ENCODE data around the gene OTOG.

The OTOG gene

DNA sequence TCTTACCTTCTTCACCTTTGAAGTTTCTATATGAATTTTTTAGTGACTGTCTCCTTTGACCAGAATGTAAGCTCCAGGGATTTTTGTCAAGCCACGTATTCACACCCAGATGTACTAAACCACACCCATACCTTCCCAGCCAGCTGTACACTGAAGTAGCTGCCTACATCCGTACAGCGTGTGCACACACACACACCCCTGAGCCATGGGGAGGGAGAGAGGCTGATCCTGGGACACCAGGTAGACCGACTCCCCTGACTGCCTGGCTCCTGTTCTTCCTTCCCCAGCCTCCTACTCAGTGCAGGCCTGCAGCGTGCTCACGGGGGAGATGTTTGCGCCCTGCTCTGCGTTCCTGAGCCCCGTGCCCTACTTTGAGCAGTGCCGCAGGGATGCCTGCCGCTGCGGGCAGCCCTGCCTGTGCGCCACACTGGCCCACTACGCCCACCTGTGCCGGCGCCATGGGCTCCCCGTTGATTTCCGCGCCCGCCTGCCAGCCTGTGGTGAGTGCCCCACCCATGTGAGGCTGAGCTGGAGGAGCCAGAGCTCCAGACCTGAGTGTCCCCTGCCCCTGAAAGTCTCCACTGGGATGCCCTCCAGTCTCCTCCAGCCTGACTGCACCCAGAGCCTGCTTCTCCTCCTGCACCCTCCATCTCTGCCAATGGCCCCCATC, 25.9 kb downstream of the OTOG start:
- H3K36me3 ChIP-seq (ENCODE audit: control insufficient read depth, insufficient read depth, low read length): no peaks in the 10 kb centered on the region
- no peaks in the 10 kb centered on the region for H3K27me3 ChIP-seq (ENCODE audit: control insufficient read depth, insufficient read depth, low read length)
- no peak overlapping the region for H3K9ac ChIP-seq (ENCODE audit: low read length)
- H3K4me1 ChIP-seq (ENCODE audit: control insufficient read depth, insufficient read depth, low read length): no peaks in the 10 kb centered on the region
- no peak overlapping the region for H3K4me3 ChIP-seq (ENCODE audit: low read length)
- no peak overlapping the region for H3K27ac ChIP-seq (ENCODE audit: low read depth, low read length)

DNA sequence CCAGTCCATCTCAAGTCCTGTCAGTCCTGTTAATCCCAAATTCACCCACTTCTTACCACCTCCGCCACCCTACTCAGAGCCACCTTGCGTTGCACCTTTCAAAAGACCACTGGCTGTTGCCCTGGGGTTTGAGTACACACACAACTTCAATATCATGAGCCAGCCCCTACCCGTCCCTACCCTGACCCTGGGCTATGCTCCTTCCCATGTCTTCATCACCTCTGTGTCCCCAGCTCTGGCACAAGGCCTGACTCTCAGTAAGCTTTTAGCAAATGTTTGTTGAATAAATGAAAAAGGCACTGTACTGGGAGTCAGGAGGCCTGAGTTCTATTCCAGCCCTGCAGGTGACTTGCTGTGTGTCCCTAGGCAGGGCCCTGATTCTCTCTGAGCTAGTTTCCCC, 26.5 kb downstream of the OTOG start:
- H3K9ac ChIP-seq (ENCODE audit: low read length): no peak overlapping the region
- H3K4me1 ChIP-seq (ENCODE audit: control insufficient read depth, insufficient read depth, low read length): no peaks in the 10 kb centered on the region
- no peaks in the 10 kb centered on the region for H3K36me3 ChIP-seq (ENCODE audit: control insufficient read depth, insufficient read depth, low read length)
- H3K27me3 ChIP-seq (ENCODE audit: control insufficient read depth, insufficient read depth, low read length): no peaks in the 10 kb centered on the region
- H3K27ac ChIP-seq (ENCODE audit: low read depth, low read length): no peak overlapping the region
- H3K4me3 ChIP-seq (ENCODE audit: low read length): no peak overlapping the region

DNA sequence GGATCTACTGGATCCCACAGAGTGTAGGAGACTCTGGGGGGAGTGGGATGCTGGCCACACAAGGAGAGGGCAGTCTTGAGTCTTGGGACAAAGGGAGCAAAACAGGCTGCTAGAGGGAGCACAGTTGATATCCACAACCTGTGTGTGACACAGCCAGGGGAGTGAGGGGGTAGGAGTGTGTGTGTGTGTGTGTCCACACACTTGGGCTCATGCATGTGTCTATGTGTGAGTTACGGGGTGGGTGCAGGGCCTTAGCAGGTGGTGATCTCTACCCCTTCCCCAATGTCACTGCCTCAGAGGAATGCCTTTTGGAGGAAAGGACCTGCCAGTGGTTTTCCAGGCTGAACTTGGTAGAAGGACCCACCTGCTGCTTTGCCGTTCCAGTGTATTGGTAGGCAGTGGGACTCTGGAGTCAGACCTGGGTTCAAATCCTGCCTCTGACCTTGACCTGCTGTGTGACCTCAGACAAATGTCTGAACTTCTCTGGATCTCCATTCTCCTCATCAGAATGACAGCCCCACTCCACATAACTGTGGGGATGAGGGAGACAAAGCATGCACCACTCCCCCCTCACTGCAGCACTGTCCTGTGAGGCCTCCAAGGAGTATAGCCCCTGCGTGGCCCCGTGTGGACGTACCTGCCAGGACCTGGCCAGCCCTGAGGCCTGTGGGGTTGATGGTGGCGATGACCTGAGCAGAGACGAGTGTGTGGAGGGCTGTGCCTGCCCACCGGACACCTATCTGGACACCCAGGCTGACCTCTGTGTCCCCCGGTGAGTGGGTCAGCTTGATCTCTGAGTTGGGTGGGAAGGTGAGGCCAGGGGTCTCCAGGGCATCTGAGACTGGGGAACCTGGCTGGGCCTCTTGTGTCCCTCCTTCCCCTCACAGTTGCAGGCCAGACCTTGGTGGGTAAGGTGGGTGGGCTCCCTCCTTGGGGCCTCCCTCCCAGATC, 27.4 kb downstream of the OTOG start:
- Histone ChIP-seq H3K27ac (ENCODE audit: low read depth, low read length) (no peak overlapping the region), H3K4me1 (ENCODE audit: control insufficient read depth, insufficient read depth, low read length) (no peaks in the 10 kb centered on the region), H3K36me3 (ENCODE audit: control insufficient read depth, insufficient read depth, low read length) (no peaks in the 10 kb centered on the region), H3K27me3 (ENCODE audit: control insufficient read depth, insufficient read depth, low read length) (no peaks in the 10 kb centered on the region), H3K4me3 (ENCODE audit: low read length) (no peak overlapping the region), H3K9ac (ENCODE audit: low read length) (no peak overlapping the region)

DNA sequence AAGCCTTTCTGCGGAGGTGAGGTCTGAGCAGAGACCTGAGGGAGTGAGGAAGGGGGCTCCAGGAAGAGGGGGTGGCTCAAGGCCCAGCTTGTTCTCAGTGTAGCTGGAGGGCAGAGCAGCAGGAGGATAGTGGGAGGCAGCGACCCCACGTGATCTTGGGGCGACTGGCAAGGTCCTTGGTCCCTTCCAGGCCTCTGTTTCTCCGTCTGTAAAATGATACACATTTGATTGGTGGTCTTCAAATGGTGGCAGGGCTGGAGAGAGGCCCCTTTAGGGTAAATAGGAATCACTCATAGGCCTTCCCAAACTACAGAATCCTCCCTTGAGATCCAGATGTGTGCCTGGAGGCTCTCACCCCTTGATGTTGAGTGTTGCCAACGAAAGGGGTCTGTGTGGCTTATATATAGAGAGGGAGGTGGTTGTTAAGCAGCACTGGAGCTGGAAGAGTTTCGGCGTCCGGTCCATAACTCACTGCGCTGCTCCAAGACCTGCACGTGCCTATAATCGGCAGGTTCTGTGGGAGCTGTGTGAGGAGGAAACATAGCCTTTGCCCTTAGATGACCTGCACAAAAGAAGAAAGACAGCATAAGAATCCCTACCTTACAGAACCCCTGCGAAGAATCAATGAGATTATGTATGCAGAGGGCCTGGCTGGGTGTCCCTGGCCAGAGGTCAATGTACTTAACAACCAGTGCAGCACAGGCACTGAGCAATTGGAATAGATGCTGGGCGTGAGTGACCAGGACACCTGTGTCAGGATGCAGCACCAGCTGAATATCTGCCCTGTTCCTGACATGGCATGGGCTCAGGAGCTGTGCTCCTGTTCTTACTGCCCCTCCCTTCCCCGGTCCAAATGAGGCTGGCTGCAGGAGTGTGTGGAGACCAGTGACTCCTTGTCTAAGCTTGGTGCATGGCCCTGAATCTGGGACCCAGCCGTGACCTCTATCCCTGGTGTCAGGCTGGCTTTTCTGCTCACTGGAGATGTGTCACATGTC, 28.7 kb downstream of the OTOG start:
- no peaks in the 10 kb centered on the region for H3K27me3 ChIP-seq (ENCODE audit: control insufficient read depth, insufficient read depth, low read length)
- H3K4me1 ChIP-seq (ENCODE audit: control insufficient read depth, insufficient read depth, low read length): no peaks in the 10 kb centered on the region
- H3K4me3 ChIP-seq (ENCODE audit: low read length): no peak overlapping the region
- H3K9ac ChIP-seq (ENCODE audit: low read length): no peak overlapping the region
- H3K27ac ChIP-seq (ENCODE audit: low read depth, low read length): no peak overlapping the region
- H3K36me3 ChIP-seq (ENCODE audit: control insufficient read depth, insufficient read depth, low read length): no peaks in the 10 kb centered on the region

DNA sequence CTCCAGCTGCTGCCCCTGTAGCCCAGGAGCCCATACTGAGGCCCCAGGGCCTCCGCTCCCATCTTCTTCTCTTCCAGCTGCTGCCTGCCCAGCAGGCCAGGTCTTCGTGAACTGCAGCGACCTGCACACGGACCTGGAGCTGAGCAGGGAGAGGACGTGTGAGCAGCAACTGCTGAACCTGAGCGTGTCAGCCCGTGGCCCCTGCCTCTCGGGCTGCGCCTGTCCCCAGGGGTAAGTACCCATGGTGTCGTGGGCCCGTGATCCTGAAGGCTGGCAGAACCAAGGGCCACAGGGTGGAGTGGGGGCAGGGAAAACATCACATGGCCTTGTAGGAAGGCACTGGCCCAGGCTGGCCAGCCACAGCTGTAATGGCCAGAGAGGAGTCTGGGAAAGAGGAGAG, 31.2 kb downstream of the OTOG start:
- Histone ChIP-seq H3K27ac (ENCODE audit: low read depth, low read length) (no peak overlapping the region), H3K4me3 (ENCODE audit: low read length) (no peak overlapping the region), H3K9ac (ENCODE audit: low read length) (no peak overlapping the region), H3K36me3 (ENCODE audit: control insufficient read depth, insufficient read depth, low read length) (no peaks in the 10 kb centered on the region), H3K27me3 (ENCODE audit: control insufficient read depth, insufficient read depth, low read length) (no peaks in the 10 kb centered on the region), H3K4me1 (ENCODE audit: control insufficient read depth, insufficient read depth, low read length) (no peaks in the 10 kb centered on the region)

DNA sequence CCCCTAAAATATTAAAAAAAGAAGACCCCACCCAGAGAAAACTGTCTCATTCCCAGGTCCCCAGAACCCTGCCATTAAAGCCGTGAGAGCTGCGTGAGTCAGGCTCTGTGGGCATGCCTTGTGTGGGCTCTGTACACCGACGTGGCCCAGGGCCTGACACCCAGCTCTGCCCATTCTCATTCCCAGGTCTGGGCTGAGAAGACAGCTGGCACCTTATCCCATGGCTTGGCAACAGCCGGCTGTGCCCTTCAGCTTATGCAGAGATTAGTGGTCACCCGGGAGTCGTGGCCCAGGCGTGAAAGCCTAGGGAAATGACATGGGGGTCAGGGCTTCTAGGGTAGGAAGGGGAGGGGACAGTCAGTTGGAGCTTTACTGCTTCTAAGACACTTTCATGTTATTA, 31.9 kb downstream of the OTOG start:
- Histone ChIP-seq H3K4me1 (ENCODE audit: control insufficient read depth, insufficient read depth, low read length) (no peaks in the 10 kb centered on the region), H3K27ac (ENCODE audit: low read depth, low read length) (no peak overlapping the region), H3K36me3 (ENCODE audit: control insufficient read depth, insufficient read depth, low read length) (no peaks in the 10 kb centered on the region), H3K9ac (ENCODE audit: low read length) (no peak overlapping the region), H3K27me3 (ENCODE audit: control insufficient read depth, insufficient read depth, low read length) (no peaks in the 10 kb centered on the region), H3K4me3 (ENCODE audit: low read length) (no peak overlapping the region)

DNA sequence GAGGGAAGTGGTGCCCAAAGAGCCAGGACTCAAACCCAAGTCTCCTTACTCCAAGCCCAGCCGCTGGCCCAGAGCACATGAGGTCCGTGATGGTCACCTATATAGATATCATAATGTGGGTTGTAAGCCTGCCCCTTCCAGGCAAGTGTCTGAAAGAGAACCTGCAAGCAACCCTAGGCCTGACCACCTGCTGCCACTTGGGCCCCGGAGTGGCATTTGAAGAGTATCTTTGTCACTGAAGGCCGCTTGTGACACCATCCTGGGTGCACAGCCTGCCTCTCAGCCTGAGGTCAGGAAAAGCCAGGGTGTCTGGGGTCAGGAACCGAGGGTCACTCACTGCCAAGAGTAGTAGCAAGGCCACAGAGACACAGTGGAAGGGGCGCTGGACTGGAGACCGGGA, 32.4 kb downstream of the OTOG start:
- Histone ChIP-seq H3K27me3 (ENCODE audit: control insufficient read depth, insufficient read depth, low read length) (no peaks in the 10 kb centered on the region), H3K4me1 (ENCODE audit: control insufficient read depth, insufficient read depth, low read length) (no peaks in the 10 kb centered on the region), H3K4me3 (ENCODE audit: low read length) (no peak overlapping the region), H3K27ac (ENCODE audit: low read depth, low read length) (no peak overlapping the region), H3K36me3 (ENCODE audit: control insufficient read depth, insufficient read depth, low read length) (no peaks in the 10 kb centered on the region), H3K9ac (ENCODE audit: low read length) (no peak overlapping the region)

DNA sequence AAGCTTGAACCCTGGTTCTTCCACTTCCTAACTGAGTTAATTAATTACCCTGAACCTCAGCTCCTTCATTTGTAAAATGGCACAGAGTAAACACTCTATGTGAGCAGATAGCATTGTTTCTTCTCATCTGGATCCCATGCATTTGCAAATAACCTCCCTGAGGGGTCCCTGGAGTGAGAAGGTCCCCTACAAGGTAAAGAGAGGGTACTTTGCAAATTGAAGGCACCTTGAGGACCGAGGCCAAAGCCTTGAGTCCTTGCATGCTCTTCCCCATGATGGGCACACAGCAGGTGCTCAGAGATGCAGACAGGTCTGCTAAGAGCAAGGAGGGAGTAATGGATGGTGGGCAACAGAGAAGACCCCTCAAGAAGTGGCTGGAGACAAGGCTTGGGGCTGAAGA, 33.2 kb downstream of the OTOG start:
- H3K4me1 ChIP-seq (ENCODE audit: control insufficient read depth, insufficient read depth, low read length): no peaks in the 10 kb centered on the region
- H3K27ac ChIP-seq (ENCODE audit: low read depth, low read length): no peak overlapping the region
- H3K4me3 ChIP-seq (ENCODE audit: low read length): no peak overlapping the region
- no peaks in the 10 kb centered on the region for H3K36me3 ChIP-seq (ENCODE audit: control insufficient read depth, insufficient read depth, low read length)
- no peaks in the 10 kb centered on the region for H3K27me3 ChIP-seq (ENCODE audit: control insufficient read depth, insufficient read depth, low read length)
- no peak overlapping the region for H3K9ac ChIP-seq (ENCODE audit: low read length)

DNA sequence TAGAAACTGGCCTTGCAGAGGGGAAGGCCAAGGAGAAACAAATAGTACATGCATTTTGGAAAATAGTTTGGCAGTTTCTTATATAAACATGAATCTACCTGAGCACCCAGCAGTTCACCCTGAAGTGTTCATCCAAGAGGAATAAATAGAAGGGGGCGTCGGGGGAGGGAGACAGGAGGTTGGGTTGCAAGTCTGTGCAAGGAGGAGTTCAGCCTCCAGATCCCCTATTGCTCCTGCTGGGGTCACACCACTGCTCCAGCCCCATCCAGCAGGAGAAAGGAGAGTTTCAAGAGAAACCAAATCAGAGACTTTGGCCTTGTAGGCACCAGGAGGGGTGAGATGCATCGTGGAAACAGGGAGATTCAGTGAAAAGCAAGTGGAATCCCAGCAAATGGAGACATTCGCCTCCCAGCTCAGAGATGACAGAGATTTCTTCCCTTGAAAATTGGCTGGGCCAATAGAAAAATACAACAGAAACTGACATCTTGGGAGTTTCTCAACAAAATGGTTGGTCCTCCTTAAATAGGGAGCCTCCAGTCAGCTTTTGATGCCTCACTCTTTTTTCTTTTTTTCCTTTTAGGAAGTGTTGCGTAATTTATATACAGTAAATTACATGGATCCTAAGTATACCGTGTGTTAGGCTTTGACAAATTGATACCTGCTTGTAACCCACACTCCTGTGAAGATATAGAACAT, 34.1 kb downstream of the OTOG start:
- Histone ChIP-seq H3K4me3 (ENCODE audit: low read length) (no peak overlapping the region), H3K9ac (ENCODE audit: low read length) (no peak overlapping the region), H3K27me3 (ENCODE audit: control insufficient read depth, insufficient read depth, low read length) (no peaks in the 10 kb centered on the region), H3K27ac (ENCODE audit: low read depth, low read length) (no peak overlapping the region), H3K4me1 (ENCODE audit: control insufficient read depth, insufficient read depth, low read length) (no peaks in the 10 kb centered on the region), H3K36me3 (ENCODE audit: control insufficient read depth, insufficient read depth, low read length) (no peaks in the 10 kb centered on the region)

DNA sequence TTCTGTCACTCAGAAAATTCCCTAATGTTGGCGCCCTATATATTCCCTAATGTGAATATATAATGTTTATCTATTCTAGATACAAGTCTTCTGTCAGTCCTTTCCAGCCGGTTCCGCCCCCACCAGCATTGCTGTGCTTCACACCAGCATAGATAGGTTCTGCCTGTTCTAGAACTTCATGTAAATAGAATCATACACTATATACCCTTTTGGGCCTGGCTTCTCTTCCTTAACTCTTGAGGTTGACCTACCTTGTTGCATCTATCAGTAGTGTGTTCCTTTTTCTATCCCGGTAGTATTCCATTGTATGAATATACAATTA, 34.6 kb downstream of the OTOG start:
- Histone ChIP-seq H3K9ac (ENCODE audit: low read length) (no peak overlapping the region), H3K4me1 (ENCODE audit: control insufficient read depth, insufficient read depth, low read length) (no peaks in the 10 kb centered on the region), H3K27me3 (ENCODE audit: control insufficient read depth, insufficient read depth, low read length) (no peaks in the 10 kb centered on the region), H3K36me3 (ENCODE audit: control insufficient read depth, insufficient read depth, low read length) (no peaks in the 10 kb centered on the region), H3K4me3 (ENCODE audit: low read length) (no peak overlapping the region), H3K27ac (ENCODE audit: low read depth, low read length) (no peak overlapping the region)

DNA sequence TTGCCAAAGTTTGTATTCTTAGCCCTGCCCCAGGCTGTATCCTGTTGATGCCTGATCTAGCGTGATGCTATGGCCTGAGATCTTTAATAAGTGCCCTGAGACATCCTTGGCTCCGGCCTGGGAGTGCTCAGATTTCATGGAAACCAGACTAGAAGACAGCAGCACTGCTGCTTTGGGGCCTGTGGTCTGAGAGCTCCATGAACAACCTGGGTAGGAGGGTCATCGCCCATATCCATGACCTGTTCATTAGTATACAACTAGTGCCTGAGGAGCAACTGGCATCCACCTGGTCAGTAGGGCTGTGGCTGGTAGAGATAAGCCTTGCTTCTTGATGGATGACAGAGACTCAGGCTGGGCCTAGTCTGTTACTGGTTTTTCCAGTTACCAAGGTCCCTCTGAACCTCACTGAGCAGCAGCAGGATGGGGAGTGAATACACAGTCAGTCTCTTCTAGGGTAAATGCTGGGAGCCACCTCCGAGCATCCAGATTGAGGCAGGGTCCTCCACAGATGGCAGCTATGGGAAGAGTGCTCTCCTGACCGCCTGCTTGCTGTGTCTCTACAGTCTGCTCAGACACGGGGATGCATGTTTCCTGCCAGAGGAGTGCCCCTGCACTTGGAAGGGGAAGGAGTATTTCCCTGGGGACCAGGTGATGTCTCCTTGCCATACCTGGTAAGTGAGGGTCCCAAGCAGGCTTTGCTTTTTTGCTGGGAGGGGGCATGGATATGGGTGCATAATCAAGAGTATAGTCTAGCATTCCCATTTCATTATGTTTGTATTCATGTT, 39.0 kb downstream of the OTOG start:
- no peak overlapping the region for H3K4me3 ChIP-seq (ENCODE audit: low read length)
- H3K36me3 ChIP-seq (ENCODE audit: control insufficient read depth, insufficient read depth, low read length): no peaks in the 10 kb centered on the region
- no peaks in the 10 kb centered on the region for H3K4me1 ChIP-seq (ENCODE audit: control insufficient read depth, insufficient read depth, low read length)
- H3K9ac ChIP-seq (ENCODE audit: low read length): no peak overlapping the region
- no peak overlapping the region for H3K27ac ChIP-seq (ENCODE audit: low read depth, low read length)
- no peaks in the 10 kb centered on the region for H3K27me3 ChIP-seq (ENCODE audit: control insufficient read depth, insufficient read depth, low read length)
